ENCODE data around the gene ZNF326.
"Not testable (repeated sequence)": the region's sequence is repeated elsewhere in the genome, so short reads cannot be mapped to it uniquely, and the experiment has no call there.

ZNF326 gene

GRCh38 chr1:89965193-89965768 lies 29.6 kb upstream of the ZNF326 start:
- no peak overlapping the region for H3K27ac ChIP-seq
- DNase-seq (ENCODE audit: low read depth, low spot score): no peak

GRCh38 chr1:89966656-89967055 lies 28.3 kb upstream of the ZNF326 start:
- no peak for DNase-seq (ENCODE audit: low read depth, low spot score)
- no peak overlapping the region for H3K27ac ChIP-seq

- DNase-seq (ENCODE audit: low read depth, low spot score): no peak
- H3K27ac ChIP-seq: peak overlapping the region; percentile 63
Measured at GRCh38 chr1:89971600-89971999, 23.3 kb upstream of the ZNF326 start.

- no peak for DNase-seq (ENCODE audit: low read depth, low spot score)
- peak overlapping the region; percentile 63 for H3K27ac ChIP-seq
Measured at GRCh38 chr1:89972024-89972423, 22.9 kb upstream of the ZNF326 start.

- H3K27ac ChIP-seq: no peak overlapping the region
- no peak for DNase-seq (ENCODE audit: low read depth, low spot score)
Measured at GRCh38 chr1:89973471-89974127, 21.3 kb upstream of the ZNF326 start.

- no peak overlapping the region for H3K27ac ChIP-seq
- DNase-seq (ENCODE audit: low read depth, low spot score): no peak
Measured at GRCh38 chr1:89974256-89974655, 20.7 kb upstream of the ZNF326 start.

- H3K27ac ChIP-seq: no peak overlapping the region
- DNase-seq (ENCODE audit: low read depth, low spot score): no peak
Measured at GRCh38 chr1:89974696-89975470, 20.0 kb upstream of the ZNF326 start.

- no peak overlapping the region for H3K27ac ChIP-seq
- DNase-seq (ENCODE audit: low read depth, low spot score): no peak
Measured at GRCh38 chr1:89975540-89976125, 19.3 kb upstream of the ZNF326 start.

- no peak for DNase-seq (ENCODE audit: low read depth, low spot score)
- no peak overlapping the region for H3K27ac ChIP-seq
Measured at GRCh38 chr1:89978755-89979154, 16.2 kb upstream of the ZNF326 start.

- H3K27ac ChIP-seq: no peak overlapping the region
- DNase-seq (ENCODE audit: low read depth, low spot score): no peak
Measured at GRCh38 chr1:89980605-89981004, 14.3 kb upstream of the ZNF326 start.

GRCh38 chr1:89982846-89983245 lies 12.1 kb upstream of the ZNF326 start:
- not testable (repeated sequence) for DNase-seq (ENCODE audit: low read depth, low spot score); H3K27ac ChIP-seq

GRCh38 chr1:89984564-89985116 lies 10.3 kb upstream of the ZNF326 start:
- H3K27ac ChIP-seq: not testable (repeated sequence)

GRCh38 chr1:89986020-89986419 lies 8.9 kb upstream of the ZNF326 start:
- no peak for DNase-seq (ENCODE audit: low read depth, low spot score)
- H3K27ac ChIP-seq: no peak overlapping the region

More at GRCh38 chr1:89984564-89985116, 10.3 kb upstream of the ZNF326 start:
- DNase-seq (ENCODE audit: low read depth, low spot score): not testable (repeated sequence)

- DNase-seq (ENCODE audit: low read depth, low spot score): no peak
- H3K27ac ChIP-seq: no peak overlapping the region
Measured at GRCh38 chr1:89987159-89987819, 7.6 kb upstream of the ZNF326 start.

GRCh38 chr1:89989099-89989498 lies 5.8 kb upstream of the ZNF326 start:
- H3K27ac ChIP-seq: no peak overlapping the region
- no peak for DNase-seq (ENCODE audit: low read depth, low spot score)

GRCh38 chr1:89989799-89990198 lies 5.1 kb upstream of the ZNF326 start:
- no peak for DNase-seq (ENCODE audit: low read depth, low spot score)
- H3K27ac ChIP-seq: no peak overlapping the region

- peak; percentile 37 for DNase-seq (ENCODE audit: low read depth, low spot score)
- peak overlapping the region; percentile 67 for H3K27ac ChIP-seq
Measured at GRCh38 chr1:89990976-89991831, 3.7 kb upstream of the ZNF326 start.

- H3K27ac ChIP-seq: no peak overlapping the region
- no peak for DNase-seq (ENCODE audit: low read depth, low spot score)
Measured at GRCh38 chr1:89993541-89993940, 1.4 kb upstream of the ZNF326 start.

GRCh38 chr1:89994231-89994804 lies 592 bp upstream of the ZNF326 start:
- no peak for DNase-seq (ENCODE audit: low read depth, low spot score)
- H3K27ac ChIP-seq: peak overlapping the region; percentile 81
